ENCODE measurements around the gene BACH2.

DNA sequence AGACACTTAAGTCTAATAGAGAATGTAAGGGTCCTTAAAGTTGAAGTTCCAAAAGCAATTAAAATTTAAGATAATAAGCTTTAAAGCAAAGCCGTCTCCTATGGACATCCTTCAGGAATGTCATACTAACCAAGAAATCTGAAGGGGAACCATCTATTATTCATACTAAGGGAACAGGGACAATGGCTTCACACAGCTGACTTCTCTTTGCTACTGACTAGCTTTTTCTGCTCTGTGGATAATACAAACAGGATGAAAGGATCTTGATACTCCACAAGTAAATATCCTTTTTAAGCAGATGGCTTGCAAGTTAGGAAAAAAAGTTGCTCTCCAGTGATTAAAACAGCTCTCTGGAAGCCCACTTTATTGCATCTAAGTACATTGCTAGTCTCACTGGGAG is 178.6 kb downstream of the BACH2 start:
- TF ChIP-seq, protein P1, sequence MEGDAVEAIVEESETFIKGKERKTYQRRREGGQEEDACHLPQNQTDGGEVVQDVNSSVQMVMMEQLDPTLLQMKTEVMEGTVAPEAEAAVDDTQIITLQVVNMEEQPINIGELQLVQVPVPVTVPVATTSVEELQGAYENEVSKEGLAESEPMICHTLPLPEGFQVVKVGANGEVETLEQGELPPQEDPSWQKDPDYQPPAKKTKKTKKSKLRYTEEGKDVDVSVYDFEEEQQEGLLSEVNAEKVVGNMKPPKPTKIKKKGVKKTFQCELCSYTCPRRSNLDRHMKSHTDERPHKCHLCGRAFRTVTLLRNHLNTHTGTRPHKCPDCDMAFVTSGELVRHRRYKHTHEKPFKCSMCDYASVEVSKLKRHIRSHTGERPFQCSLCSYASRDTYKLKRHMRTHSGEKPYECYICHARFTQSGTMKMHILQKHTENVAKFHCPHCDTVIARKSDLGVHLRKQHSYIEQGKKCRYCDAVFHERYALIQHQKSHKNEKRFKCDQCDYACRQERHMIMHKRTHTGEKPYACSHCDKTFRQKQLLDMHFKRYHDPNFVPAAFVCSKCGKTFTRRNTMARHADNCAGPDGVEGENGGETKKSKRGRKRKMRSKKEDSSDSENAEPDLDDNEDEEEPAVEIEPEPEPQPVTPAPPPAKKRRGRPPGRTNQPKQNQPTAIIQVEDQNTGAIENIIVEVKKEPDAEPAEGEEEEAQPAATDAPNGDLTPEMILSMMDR (IDR thresholded peaks at IDR 0.05): no peak
- TF ChIP-seq POLR2AphosphoS5 (IDR thresholded peaks at IDR 0.05) (no peak), EP300 (IDR thresholded peaks at IDR 0.05) (no peak)

Measured in upper lobe of left lung (tissue), 4 donors.